Left cardiac atrium (tissue), 4 donors: ENCODE measurements around the gene GID8. TPM values are rescaled to one million over a fixed set of nuclear protein-coding genes. Genes with fewer than 3 reads are reported as not detected.
A peak's percentile ranks its signal among the peaks of the same experiment; 100 is the strongest.

Experiments used
- ATAC-seq, 2 donors: fragments of 200-7000 bp; cut with Tn5 transposase; one replicate each; pipeline ENCODE4 v1.9.1; 2020; ENCODE audit warnings: mild to moderate bottlenecking in 2 of 2, moderate library complexity in 2 of 2
- DNase-seq: peaks from one replicate; pipeline ENCODE4 v3.0.0-alpha.2; 2020
- intact Hi-C, 2 donors: fragments of 100-400 bp; cut with DNase I; formaldehyde crosslinking; loops; one replicate each; pipeline versions ENCODE4 v1.14.1 to v1.15.1; 2022 to 2023
- total RNA-seq, 2 donors: library from RNA; stranded (reverse); fragmentation: NEBNext Ultra II Directional; extraction: Animal tissue kit (Norgen Biotek cat#: 25700); gene quantifications; one replicate each; pipeline ENCODE4 v1.2.1, GENCODE V29; 2021
- donor health status: DM: no; HTN: yes; CAD: no.
- donor health status: DM: no; HTN: yes; CAD: no; lungs with severe emphysema.
- donor health status: DM: yes; HTN: yes; CAD: no.
- donor health status: Dilated cardiomyopathy.

Gene GID8
- total RNA-seq, 2 donors from 2014 or later: 16.8 to 20.2 TPM

DNA sequence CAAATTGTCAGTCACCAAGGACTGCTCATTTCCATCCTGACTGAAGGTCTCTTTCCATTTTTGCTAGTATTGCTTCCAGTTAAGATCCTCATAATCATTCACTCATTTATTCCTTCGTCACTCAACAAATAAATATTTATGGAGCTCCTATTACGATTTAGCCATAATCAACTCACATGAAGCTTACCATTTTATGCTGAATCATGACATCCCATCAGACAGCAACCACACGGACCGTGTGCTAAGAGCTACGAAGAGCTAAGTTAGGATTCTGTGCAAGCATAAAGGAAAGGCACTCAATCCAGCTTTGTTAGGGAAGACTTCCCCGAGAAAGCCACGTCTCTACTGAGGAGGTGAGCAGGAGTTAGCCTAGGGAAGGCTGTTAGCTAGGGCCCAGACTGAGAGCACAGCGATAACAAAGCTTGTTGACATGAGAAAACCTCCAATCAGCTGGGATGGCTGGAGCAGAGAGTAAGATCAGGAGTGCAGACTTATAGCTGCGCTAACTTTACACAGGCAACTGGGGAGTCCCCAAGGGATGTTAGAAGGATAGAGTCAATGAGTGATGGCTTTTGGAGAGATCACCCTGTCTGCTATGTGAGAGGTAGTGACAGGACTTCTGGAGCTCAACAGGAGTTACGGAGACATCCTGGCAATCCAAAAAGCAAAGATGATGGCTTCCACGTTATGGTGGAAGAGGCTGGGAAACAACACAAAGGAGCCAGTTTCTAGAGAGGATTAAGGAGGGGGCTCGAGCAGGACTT lies 2.6 kb upstream of the GID8 start:
- DNase-seq: no peak
- intact Hi-C loops: no loop called here
- no peak for ATAC-seq

DNA sequence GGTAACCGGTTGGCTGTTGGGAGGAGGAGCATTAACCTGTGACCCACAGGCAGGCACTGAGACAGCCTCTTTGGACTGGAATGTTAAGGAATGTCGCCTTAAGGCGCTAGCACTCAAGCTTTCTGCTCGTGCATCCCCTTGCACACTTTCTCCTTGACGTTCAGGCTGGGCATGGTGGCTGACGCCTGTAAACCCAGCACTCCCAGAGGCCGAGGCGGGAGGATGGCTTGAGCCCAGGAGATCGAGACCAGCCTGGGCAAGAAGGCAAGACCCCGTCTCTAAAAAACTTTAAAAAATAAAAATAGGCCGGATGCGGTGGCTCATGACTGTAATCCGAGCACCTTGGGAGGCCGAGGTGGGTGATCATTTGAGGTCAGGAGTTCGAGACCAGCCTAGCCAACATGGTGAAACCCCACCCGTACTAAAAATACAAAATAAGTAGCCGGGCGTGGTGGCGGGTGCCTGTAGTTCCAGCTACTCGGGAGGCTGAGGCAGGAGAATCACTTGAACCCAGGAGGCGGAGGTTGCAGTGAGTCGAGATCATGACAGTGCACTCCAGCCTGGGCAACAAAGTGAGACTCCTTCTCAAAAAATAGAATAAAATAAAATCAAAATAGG lies 1.9 kb upstream of the GID8 start:
- no peak for DNase-seq
- intact Hi-C loops: no loop called here
- ATAC-seq: no peak

DNA sequence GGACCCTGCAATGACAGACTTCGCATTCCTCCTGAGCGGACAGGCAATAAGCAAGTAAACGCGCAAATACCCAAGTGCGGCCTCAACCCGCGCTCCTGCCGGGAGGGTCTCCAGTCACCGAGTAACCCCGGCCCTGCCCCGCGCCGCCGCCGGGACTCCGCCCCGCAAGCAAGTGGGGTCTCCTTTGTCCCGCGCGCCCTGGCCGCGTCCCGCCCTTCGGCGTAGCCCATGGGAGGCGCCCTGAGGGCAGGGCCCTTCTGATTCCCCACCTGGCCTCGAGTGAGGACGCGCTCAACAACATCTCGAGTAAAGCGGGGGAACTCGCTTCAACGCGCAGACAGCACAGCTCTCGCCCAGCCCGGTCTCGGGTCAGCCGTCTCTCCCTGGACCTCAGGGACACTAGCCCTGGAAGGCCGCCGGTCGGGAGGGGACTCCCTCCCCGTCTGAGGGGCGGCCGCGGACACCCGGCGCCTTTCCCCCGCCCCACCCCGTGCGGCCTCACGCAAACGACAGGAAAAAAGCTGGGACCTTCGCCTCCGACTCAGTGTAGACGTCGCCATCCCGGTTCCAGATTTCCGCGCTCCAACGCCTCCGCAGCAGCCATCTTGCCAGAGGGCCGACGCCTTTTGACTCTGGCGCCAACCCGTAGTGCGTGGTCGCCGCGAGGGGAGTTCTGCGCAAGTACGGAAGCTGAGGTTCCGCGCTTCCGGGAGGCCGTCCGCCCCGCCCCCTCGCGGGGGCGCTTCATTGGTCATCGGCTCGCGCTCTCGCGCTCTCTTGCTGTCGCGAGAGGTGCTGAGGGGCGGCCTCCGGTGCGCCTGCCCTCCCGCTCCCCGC lies 461 bp upstream of the GID8 start:
- ATAC-seq (peak; percentile 96 to 97), DNase-seq (peak; percentile 98)
- intact Hi-C loops: no loop called here

DNA sequence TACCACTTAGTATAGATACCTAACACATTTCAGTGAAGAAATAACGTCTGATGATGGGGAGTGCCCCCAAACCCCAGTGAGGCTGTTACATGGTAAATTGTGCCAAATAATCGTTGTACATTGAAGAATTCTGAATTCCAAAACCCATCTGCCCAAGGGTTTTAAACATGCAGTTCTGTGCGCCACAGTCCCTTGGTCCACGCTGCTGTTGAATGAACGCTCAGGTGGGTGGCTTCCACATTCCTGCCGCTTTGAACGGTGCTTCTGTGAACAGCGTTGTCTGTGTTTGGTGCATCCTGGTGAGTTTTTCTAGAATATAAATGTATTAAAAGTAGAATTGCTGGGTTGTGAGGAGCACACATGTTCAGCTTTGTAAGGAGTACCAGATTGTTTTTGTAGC lies 2.9 kb downstream of the GID8 start:
- intact Hi-C loops: no loop called here
- no peak for DNase-seq
- no peak for ATAC-seq

DNA sequence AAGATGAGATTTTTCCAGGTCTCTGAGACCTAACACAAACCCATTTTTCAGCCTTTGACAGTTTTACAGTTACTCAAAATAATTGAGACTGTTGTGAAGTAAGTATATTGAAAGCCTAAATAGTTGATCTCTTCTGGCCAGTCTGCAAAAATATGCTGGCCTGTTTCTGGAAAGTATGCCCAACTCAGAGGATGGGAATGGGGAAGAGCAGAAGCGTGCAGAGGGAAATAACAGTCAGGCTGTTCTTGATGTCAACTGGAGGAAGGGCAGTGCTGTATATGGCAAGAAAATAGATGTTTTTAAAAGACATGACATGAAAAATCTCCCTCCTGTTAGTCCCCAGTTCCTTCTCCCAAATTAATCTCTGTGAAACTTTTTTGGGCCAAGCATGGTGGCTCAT lies 3.8 kb downstream of the GID8 start:
- no peak for ATAC-seq
- intact Hi-C loops: no loop called here
- no peak for DNase-seq

DNA sequence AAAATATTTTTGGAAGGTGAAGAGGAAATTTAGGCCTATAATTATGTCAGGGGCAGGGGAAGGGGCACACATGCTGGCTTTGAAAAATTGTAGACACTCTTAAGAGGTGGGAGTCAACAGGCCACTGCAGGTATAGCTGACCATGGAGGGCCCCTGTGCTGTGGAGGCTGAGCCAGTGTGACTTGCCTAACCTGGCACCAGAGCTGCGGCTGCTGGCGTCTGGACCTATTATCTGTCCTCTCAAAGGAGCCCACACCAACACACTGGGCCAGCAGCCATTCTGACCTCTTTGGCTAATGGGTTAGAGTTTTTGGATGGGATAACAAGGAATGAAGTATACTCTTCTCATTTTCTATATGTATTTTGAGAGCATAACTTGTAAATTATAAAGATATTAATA lies 4.5 kb downstream of the GID8 start:
- intact Hi-C loops: no loop called here
- ATAC-seq: no peak
- DNase-seq: peak; percentile 22

DNA sequence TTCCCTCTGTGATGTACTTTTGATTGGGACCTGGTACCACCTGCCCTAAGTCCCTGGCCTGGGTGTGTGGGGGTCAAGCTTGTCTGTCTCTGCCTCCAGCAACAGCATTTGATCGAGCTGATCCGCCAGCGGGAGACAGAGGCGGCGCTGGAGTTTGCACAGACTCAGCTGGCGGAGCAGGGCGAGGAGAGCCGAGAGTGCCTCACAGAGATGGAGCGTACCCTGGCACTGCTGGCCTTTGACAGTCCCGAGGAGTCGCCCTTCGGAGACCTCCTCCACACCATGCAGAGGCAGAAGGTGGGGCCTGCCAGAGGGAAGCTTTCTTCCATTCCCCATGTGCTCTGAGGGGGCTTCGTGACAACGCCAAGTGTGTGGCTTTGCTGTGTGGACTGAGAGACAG lies 5.4 kb downstream of the GID8 start:
- peak; percentile 17 for DNase-seq
- intact Hi-C loops: no loop called here
- no peak for ATAC-seq

DNA sequence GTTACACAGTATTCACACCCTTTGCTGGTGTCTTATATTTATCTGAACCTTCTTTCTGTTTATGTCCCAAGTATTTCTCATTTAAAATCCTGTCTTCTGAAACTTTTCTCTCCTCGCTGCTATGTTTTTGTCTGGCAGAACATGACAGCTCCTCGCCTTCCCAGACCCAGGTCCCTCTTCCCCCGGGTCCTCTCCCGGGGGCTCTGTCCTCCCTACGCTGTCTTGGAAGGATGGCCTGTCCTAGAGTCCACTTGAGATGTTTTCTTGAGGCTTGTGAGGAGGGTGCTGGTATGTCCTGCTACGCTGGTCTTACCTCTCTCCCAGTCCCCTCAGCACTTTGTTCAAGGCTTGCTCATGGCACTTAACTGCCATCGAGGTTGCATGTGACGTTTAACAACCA lies 6.2 kb downstream of the GID8 start:
- DNase-seq: peak; percentile 6
- ATAC-seq: no peak
- intact Hi-C loops: no loop called here

DNA sequence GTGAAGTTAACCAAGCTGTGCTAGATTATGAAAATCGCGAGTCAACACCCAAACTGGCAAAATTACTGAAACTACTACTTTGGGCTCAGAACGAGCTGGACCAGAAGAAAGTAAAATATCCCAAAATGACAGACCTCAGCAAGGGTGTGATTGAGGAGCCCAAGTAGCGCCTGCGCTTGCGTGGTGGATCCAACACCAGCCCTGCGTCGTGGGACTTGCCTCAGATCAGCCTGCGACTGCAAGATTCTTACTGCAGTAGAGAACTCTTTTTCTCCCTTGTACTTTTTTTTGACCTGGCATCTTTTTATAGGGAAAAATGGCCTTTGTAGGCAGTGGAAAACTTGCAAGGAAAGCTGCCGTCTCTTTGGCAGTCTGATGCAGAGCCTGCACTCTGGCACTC lies 6.8 kb downstream of the GID8 start:
- DNase-seq (peak; percentile 6), ATAC-seq (no peak)
- intact Hi-C loops: no loop called here

DNA sequence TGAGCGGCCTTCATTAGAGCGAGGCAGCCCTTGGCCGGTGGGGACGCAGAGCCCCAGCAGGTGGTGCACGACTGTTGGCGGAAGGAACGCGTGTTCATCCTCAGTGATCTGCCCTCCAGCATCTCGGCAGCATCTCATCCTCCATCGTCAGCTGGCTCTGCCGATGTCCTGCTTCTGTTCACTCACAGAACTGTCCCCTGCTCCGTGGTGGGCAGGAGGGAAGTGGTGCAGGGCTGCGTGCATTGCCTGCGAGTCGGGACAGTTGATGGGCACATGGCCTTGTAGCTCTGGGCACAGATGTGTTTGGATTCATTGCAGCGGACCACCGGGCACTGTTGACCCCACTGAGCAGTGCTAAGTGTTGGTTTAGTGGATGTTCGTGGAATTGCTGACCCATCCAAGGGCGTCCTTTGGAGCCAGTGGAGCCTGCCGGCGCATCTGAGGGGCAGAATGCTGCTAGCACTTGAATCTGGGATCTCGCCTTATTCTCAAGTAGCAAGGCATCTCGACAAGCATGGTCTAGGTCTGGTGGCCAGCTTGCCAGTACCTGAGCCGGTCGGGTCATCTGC lies 7.9 kb downstream of the GID8 start:
- ATAC-seq (no peak), DNase-seq (peak; percentile 14)
- intact Hi-C loops: no loop called here

DNA sequence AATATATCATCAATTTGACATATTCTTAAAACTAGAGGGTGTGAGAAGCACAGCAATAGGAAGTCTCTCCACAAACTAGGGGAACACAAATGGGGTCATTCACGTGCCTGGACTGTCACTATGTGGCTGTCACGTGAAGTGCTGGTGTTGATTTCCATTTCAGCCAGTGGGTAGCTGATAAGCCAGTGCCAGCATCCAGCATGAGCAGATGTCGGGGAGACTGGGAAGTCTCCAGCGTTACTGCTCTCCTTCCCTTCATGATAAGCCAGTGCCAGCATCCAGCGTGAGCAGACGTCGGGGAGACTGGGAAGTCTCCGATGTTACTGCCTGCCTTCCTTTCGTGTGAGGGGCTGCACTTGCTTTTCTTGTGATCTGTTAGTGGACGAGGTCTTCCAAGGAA lies 9.0 kb downstream of the GID8 start:
- peak; percentile 74 for DNase-seq
- intact Hi-C loops: no loop called here

DNA sequence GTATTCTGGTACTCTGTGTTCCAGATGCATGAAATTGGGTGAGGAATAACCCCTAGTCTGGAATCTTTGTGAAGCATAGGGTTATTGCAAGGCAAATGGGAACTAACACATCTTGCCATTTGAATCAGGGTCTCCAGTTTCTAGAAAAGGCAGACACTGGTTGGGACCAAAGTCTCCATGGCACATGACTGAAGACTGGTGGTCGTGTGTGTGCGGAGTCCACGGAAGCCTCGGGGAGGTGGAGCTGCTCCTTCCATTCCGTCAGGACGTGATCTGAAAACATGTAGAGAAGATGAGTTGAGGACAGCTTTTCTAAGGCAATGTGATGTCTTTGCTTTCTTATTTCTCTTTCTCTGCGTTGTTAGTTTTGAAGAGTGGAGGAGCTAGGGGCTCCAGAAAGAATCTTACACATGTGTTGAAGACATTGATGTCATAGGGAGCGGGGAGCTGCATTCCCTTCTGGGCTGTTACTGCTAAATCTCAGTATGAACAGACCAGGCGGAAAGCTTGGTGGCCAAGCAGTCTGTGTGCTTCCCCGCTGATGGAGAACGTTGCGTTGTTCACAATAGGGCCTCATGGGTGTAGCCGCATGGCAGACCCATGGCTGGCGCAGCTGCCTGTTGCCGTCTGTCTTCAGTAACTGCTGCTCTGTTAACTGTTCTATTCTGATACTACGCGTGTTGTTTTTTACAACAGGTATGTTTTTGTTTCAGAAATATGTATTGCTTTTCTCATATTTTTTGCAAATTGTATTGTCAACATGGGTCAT lies 9.8 kb downstream of the GID8 start:
- intact Hi-C loops: no loop called here
- ATAC-seq: no peak
- peak; percentile 10 for DNase-seq

More for the DNA sequence above, 9.0 kb downstream of the GID8 start:
- peak; percentile 83 to 93 for ATAC-seq

DNA sequence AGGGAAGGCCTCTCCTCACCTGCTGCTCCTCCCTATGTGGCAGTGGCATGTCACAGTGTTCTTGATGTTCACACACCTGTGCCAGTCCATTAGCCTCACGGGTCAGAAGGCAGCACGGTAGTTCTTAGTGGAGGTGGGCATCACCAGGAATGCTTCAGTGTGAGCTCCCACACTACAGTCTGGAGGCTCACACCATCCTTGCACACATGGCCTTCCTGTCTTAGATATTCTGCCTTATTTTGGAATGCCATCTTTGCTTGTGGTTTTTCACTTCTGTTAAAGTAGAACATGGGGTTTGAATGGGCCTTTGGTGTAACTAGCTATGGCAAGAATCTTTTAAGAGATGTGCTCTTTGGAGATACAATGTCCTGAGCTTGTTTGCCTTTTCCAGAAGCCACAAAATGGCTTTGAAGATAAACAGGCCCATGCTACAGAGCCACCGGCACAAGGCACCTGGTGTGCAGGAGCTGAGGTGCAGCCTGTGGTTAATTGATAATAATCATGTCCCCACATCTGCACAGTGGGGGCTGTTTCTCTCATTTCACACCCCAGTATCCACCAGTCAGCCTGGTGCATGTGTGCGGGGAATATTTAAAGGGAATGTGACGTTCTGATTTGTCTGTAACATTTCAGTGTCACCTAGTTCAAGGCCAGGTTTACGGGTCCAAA lies 11.3 kb downstream of the GID8 start:
- intact Hi-C loops: no loop called here

DNA sequence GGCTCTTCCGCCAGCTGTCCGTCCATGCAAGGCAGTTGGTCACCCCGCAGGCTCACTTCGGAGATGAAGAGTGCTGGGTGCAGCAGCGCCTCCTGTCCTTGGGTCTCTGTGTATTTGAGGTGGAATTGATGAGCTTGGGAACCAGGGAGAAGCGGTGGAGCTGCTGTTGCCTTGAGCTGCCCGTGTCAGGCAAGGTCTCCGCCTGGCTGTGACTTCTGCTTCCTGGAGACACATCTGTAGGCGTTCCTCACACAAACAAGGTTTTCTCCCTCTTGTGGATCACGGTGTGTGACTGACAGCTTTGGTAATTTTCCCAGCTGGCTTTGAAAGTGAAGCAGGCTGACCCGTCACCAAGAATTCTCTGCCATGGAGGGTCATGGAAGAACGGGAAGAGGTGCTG lies 12.0 kb downstream of the GID8 start:
- no peak for ATAC-seq
- intact Hi-C loops: no loop called here
- DNase-seq: peak; percentile 15

More for the DNA sequence above, 11.3 kb downstream of the GID8 start:
- DNase-seq (peak; percentile 9), ATAC-seq (no peak)

DNA sequence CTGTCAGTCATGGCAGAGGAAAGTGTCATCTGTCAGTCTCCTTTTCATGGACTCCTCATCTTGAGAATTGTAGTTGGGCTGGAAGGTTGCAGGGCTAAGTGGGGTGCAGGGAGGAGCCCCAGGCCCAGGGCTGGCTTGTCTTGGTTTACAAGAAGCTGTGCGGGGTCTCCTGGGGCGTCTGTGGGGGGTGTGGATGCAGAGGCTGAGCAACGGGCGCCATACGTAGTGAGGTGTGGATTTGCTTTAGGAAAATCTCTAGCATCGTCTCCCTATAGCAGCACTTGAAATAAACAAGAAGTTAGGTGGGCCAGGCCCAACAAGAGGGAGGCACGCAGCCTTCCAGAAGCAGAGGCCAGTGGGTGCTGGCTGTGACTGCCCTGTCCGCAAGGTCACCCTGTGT lies 12.8 kb downstream of the GID8 start:
- ATAC-seq: no peak
- peak; percentile 6 for DNase-seq
- intact Hi-C loops: no loop called here

DNA sequence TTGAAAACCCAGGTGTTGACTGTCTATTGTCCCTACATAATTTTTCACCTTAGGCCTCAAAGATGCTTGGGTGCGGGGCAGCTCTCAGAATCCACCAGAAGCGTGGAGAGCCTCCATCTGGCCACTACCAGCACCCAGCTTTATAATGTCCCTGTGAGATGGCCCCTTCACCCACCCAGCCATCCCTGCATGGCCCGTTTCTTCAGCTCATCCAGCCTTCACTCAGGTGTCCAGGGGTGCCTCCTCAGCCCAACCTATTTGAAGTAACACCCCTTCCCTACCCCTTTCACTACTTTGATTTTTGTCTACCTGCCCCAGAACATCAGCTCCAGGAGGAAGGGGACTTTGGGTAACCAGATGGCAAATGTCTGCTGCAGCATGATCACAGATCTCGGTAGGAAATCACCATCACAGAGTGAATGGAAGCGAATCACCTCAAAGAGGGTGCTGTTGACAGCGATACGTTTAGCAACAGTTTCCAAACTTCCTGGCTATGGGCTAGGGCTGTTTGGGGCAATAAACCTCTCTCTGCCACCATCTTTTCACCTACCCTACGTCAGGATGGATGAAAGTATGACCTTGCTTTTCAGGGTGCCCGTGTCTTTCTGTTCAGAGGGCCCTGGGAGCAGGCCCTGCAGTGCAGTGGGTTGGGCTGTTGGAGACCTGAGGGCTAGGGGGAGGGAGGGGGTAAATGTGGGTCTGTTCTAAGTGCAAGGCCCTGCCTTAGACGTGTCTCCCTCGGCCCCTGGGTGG lies 13.4 kb downstream of the GID8 start:
- no peak for ATAC-seq
- intact Hi-C loops: no loop called here
- peak; percentile 6 for DNase-seq

DNA sequence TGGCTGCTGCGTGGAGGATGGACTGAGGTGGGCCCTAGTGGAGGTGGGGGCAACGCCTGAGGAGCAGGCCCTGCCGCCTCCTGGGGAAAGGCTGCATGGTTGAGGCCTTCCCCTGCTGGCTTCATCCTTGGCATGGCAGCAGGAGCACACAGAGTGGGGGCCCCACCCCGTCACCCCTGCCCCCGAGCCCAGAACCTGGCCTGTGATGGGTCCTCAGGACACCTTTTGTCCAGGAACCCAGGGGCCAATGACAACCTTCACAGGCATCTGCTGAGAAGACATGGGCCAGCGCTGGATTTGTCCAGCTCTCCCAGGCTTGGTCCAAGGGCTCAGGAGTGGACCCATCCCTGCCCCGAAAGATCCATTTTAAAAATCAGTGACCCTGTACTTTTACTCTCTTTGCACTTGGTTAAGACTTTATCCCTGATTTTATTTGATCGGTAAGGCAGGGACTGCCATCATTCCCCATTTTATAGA lies 14.0 kb downstream of the GID8 start:
- intact Hi-C loops: no loop called here
- DNase-seq: peak; percentile 24
- ATAC-seq: no peak
